Measurements from ENCODE around the gene DNAH17.

DNAH17 gene

DNA sequence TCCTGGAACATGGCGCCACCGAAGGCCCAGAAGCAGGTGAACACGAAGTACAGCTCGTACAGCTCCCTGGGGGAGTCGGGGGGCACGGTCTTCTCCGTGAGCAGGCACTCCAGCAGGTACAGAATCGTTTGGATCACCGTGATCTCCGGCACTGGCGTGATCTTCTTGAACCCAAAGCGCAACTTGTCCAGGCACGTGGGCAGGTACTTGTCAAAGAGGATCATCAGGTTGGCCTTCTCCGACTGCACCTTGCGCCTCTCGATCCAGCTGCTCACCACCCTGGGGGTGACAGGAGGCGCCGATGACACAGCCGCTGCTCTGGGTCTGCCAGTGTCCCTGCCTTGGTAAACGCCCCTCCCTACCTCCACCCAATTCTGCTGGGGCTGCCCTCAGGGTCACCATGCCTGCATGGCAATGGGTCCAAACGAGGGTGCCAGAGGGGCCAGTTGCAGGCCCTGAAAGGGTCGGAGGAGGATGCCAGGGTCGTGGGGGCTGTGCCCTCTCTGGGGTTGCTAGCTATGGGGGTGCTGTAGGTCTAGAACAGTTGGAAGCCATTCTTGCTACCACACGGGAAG is 90.9 kb downstream of the DNAH17 start:
- H3K4me3 ChIP-seq (ENCODE audit: low read depth, low read length) = no peak overlapping the region
- DNase-seq (ENCODE audit: low read depth) = no peak
- TF ChIP-seq, protein P1, sequence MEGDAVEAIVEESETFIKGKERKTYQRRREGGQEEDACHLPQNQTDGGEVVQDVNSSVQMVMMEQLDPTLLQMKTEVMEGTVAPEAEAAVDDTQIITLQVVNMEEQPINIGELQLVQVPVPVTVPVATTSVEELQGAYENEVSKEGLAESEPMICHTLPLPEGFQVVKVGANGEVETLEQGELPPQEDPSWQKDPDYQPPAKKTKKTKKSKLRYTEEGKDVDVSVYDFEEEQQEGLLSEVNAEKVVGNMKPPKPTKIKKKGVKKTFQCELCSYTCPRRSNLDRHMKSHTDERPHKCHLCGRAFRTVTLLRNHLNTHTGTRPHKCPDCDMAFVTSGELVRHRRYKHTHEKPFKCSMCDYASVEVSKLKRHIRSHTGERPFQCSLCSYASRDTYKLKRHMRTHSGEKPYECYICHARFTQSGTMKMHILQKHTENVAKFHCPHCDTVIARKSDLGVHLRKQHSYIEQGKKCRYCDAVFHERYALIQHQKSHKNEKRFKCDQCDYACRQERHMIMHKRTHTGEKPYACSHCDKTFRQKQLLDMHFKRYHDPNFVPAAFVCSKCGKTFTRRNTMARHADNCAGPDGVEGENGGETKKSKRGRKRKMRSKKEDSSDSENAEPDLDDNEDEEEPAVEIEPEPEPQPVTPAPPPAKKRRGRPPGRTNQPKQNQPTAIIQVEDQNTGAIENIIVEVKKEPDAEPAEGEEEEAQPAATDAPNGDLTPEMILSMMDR (conservative IDR thresholded peaks at IDR 0.05; ENCODE audit: low read depth, low read length) = no peak

DNA sequence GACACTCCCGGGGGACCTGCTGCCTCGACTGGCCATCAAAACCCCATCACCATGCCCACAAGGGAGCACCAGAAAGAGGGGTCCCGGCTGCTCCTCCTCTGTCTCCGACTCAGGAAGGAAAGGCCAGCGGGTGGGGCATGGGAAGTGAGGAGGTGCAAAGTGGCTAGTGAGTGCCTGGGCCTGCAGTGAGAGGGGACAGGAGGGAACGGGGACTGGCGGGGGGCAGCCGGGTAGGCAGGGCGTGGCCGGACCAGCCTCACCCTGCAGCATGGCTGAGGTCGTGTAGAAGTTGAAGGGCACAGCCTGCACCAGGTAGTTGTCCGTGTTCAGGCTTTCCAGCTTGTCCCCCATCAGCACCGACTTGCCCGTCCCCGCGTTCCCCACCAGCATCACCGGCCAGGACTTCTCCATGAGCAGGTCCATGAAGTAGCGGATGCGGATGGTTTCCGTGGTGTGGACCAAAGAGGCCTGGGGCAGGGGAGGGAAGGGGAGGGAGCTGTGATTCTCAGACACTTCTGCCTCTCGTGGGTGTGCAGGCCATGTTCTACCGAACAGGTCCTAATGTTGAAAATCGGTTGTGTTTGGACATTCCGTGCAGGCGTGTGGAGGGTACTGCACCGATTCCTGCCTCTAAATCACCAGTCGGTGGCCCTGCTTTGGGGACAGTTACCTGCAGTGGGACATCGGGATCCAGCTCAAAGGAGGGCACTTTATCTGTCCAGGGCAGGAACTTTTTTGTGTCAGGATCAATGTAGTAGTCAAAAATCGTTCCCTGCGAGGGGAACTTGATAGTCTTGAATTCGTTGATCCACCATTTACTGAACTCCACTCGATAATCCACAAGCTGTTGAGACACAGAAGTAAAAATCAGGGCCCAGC is 91.7 kb downstream of the DNAH17 start:
- H3K4me3 ChIP-seq (ENCODE audit: low read depth, low read length) = no peak overlapping the region
- DNase-seq (ENCODE audit: low read depth) = no peak
- TF ChIP-seq, protein P1 (conservative IDR thresholded peaks at IDR 0.05; ENCODE audit: low read depth, low read length) = no peak

DNA sequence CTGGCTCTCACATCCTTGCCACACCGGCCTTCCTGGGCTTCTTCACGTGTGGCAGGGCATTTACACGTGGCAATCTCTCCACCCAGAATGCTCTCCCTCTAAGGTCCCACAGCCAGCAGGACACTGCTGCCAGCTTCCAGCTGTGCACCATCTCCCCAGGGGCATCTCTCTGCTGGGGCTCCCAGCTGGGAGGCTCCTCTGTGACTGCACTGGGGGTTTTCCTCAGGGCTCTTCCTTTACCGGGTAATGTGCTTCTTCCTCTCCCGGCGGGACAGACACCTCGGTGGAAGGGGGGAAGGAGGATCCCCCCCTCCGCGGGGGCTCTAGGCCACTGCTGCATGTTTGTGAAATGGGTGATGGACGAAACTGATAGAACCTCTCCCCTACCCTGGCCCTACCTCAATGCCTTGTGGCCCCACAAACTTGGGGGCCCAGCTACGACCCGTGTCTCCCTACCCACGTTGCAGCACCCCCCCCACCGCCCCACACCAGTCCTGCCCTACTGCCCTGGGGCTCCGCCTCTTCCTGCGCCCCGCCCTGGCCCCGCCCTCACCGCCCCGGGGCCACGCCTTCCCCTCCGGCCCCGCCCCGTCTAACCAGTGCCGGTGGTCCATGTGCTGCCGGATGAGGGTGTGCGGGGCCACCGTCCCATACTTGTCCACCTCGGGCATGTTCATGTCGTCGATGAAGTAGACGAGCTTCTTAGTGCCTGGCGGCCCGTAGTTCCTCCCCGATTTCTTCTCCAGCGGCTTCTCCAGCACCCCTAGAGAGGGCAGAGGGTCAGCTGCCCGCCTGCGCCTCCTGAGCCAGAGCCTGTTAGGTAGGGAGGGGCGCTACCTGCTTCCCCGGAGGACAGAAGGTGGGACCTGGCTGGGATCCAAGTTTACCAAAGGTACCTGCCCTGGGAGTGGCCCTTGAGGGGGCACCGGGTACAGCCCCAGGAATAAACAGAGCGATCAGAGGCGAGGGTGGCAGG is 92.6 kb downstream of the DNAH17 start:
- TF ChIP-seq, protein P1 (conservative IDR thresholded peaks at IDR 0.05; ENCODE audit: low read depth, low read length) = no peak
- peak overlapping the region; percentile 45 for H3K4me3 ChIP-seq (ENCODE audit: low read depth, low read length)
- DNase-seq (ENCODE audit: low read depth) = peak; percentile 18

DNA sequence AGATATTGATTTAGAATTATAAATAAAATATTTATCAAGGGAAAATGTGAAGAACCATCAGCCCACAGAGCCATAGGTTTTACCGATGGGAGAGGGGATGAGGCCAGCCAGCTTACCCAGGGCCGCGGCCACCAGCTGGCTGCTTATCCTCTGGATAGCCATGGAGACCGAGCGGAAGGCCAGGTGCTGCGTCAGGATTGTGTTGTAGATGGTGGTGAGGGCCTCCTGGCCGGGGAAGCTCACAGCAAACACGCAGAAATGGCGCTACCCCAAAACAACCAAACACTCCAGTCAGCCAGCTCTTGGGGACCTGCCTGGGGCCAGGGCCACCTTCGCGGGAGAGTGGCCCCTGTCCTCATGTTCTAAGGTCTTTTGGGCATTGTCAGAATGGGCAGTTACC is 97.8 kb downstream of the DNAH17 start:
- no peak for DNase-seq (ENCODE audit: low read depth)
- no peak overlapping the region for H3K4me3 ChIP-seq (ENCODE audit: low read depth, low read length)
- TF ChIP-seq, protein P1 (conservative IDR thresholded peaks at IDR 0.05; ENCODE audit: low read depth, low read length) = no peak

DNA sequence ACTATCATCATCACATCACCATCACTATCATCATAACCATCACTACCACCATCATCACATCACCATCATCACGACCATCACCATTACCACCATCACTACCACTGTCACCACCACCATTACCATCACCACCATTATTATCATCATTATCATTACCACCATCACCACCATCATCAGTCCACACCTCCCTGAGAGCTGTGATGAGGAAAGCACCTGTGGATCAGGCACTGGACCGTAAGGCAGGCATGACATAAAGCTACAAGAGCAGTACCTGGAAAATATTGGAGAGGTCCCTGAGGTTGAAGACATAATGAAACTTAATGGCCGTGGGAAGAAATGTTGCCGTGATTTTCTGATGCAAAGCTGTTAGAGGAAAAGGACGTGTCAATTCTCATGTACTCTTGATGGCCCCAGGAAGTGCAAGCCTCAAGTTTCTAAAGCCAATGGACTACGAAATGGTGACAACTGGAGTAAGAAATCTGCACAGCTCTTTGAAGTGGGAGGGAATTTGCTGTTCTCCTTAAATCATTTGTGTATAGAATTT is 98.4 kb downstream of the DNAH17 start:
- no peak for DNase-seq (ENCODE audit: low read depth)
- TF ChIP-seq, protein P1 (conservative IDR thresholded peaks at IDR 0.05; ENCODE audit: low read depth, low read length) = no peak
- no peak overlapping the region for H3K4me3 ChIP-seq (ENCODE audit: low read depth, low read length)

DNA sequence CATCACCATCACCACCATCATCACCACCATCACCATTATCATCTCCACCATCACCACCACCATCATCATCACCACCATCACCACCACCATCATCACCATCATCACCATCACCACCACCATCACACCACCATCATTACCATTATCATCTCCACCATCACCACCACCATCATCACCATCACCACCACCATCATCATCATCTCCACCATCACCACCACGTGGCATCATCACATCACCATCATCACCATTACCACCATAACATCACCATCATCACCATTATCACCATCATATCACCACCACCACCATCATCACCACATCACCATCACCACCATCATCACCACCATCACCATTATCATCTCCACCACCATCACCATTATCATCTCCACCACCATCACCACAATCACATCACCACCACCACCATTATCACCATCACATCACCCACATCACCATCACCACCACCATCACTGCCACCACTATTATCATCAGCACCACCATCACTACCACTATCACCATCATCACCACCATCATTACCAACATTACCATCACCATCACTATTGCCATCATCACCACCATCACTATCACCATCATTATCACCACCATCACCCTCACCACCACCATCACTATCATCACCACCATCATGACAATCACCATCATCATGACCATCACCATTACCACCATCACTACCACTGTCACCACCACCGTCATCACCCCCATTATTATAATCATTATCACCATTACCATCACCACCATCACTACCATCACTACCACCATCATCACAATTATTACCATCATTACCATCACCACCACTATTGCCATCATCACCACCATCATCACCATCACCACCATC is 99.1 kb downstream of the DNAH17 start:
- TF ChIP-seq, protein P1 (conservative IDR thresholded peaks at IDR 0.05; ENCODE audit: low read depth, low read length) = no peak
- no peak overlapping the region for H3K4me3 ChIP-seq (ENCODE audit: low read depth, low read length)
- DNase-seq (ENCODE audit: low read depth) = no peak

All from choroid plexus epithelial cell (primary cell).